ENCODE results near the gene DMC1. TPM values are rescaled to one million over a fixed set of nuclear protein-coding genes. Genes with fewer than 3 reads are reported as not detected.

Gene DMC1
- total and polyA plus RNA-seq, 9 of the 15 experiments (the other 6 are each of a cell fraction or from before 2014, with no cell fraction given): 5.5 to 55.5 (median 9.8) TPM

DNA sequence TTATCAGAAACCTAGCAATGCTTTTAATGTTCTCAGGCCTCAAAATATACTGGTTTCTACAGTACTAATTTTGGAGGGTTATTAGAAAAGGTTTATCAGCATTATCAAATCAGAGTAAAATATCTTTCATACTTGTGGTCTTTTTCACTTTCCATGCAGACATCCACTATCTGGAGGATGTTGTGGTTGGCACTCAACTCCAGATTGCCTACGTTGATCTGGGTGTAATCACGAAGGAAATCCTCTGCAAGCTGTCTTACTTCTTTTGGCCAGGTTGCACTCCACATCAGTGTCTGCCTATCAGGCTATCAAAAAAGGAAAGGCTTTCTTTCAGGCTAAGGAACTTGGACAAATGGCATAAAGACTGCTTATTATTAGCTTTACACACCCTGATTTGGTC, 75.5 kb downstream of the DMC1 start:
- Histone ChIP-seq H4K20me1 (replicated peaks; ENCODE audit: control insufficient read depth, insufficient read depth, low read length) (no peaks in the 10 kb centered on the region), H3K36me3 (ENCODE audit: control insufficient read depth, insufficient read depth, low read length) (peaks cover 96% of the 10 kb centered on the region), H3K4me1 (replicated peaks in 1 of 2; ENCODE audit: control insufficient read depth in 2 of 2, insufficient read depth in 2 of 2, low read length in 2 of 2) (no peaks in the 10 kb centered on the region), H3K79me2 (ENCODE audit: control insufficient read depth, insufficient read depth, low read length) (peaks cover 31% of the 10 kb centered on the region), H3K9me1 (ENCODE audit: control insufficient read depth, insufficient read depth, low read length) (no peaks in the 10 kb centered on the region), H3K9me3 (replicated peaks; ENCODE audit: control insufficient read depth, insufficient read depth, low read depth, low read length) (no peaks in the 10 kb centered on the region), H3K4me3 (no peak overlapping the region), H3K27me3 (ENCODE audit: control insufficient read depth in 2 of 2, insufficient read depth in 2 of 2, low read length in 2 of 2) (no peaks in the 10 kb centered on the region), H2AFZ (ENCODE audit: low read depth, low read length) (no peak overlapping the region), H3K4me2 (ENCODE audit: insufficient read depth, low read length) (no peak overlapping the region), H3K27ac (ENCODE audit: extremely low read depth, low read depth, low read length) (no peak overlapping the region), H3K9ac (ENCODE audit: insufficient read depth in 1 of 2, low read depth in 2 of 2, low read length in 2 of 2) (no peak overlapping the region)
- no TSS peak for BruUV-seq (replicated peaks)
- intact Hi-C loops (cut with micrococcal nuclease) (no loop called here), in situ Hi-C loops (cut with MboI) (no loop called here)
- POLR2A ChIA-PET: no interaction called here
- DNase-seq (ENCODE audit: extremely low read depth in 1 of 4, low spot score in 3 of 4): no peak
- CTCF ChIA-PET (ENCODE audit: low intra/inter-chr PET ratio): interaction anchor here (0.5 kb wide), 1 partner anchor 1036 kb away, joined by 3 read pairs; no protein-coding TSS in a partner anchor
- no peak for FAIRE-seq
- WGBS (ENCODE audit: insufficient coverage, low coverage, missing lambda C conversion rate): 78% methylated on average over 2 of the region's 2 CpGs
- ATAC-seq: no peak
- no peak for TF ChIP-seq ZNF695 (CRISPR knock-in tag; IDR thresholded peaks at IDR 0.05)
- no peak for TF ChIP-seq ESRRB (CRISPR knock-in tag; IDR thresholded peaks at IDR 0.05; ENCODE audit: borderline replicate concordance)
- TF ChIP-seq, protein P1, sequence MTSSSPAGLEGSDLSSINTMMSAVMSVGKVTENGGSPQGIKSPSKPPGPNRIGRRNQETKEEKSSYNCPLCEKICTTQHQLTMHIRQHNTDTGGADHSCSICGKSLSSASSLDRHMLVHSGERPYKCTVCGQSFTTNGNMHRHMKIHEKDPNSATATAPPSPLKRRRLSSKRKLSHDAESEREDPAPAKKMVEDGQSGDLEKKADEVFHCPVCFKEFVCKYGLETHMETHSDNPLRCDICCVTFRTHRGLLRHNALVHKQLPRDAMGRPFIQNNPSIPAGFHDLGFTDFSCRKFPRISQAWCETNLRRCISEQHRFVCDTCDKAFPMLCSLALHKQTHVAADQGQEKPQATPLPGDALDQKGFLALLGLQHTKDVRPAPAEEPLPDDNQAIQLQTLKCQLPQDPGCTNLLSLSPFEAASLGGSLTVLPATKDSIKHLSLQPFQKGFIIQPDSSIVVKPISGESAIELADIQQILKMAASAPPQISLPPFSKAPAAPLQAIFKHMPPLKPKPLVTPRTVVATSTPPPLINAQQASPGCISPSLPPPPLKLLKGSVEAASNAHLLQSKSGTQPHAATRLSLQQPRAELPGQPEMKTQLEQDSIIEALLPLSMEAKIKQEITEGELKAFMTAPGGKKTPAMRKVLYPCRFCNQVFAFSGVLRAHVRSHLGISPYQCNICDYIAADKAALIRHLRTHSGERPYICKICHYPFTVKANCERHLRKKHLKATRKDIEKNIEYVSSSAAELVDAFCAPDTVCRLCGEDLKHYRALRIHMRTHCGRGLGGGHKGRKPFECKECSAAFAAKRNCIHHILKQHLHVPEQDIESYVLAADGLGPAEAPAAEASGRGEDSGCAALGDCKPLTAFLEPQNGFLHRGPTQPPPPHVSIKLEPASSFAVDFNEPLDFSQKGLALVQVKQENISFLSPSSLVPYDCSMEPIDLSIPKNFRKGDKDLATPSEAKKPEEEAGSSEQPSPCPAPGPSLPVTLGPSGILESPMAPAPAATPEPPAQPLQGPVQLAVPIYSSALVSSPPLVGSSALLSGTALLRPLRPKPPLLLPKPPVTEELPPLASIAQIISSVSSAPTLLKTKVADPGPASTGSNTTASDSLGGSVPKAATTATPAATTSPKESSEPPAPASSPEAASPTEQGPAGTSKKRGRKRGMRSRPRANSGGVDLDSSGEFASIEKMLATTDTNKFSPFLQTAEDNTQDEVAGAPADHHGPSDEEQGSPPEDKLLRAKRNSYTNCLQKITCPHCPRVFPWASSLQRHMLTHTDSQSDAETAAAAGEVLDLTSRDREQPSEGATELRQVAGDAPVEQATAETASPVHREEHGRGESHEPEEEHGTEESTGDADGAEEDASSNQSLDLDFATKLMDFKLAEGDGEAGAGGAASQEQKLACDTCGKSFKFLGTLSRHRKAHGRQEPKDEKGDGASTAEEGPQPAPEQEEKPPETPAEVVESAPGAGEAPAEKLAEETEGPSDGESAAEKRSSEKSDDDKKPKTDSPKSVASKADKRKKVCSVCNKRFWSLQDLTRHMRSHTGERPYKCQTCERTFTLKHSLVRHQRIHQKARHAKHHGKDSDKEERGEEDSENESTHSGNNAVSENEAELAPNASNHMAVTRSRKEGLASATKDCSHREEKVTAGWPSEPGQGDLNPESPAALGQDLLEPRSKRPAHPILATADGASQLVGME (CRISPR knock-in tag; IDR thresholded peaks at IDR 0.05): no peak
- TF ChIP-seq MTA3 (IDR thresholded peaks at IDR 0.05; ENCODE audit: borderline replicate concordance): no peak
- no peak for TF ChIP-seq SPI1 (IDR thresholded peaks at IDR 0.05; ENCODE audit: borderline replicate concordance, low read depth, low read length)
- no peak for TF ChIP-seq MED1 (CRISPR knock-in tag; IDR thresholded peaks at IDR 0.05; ENCODE audit: borderline replicate concordance)
- TF ChIP-seq HLTF (IDR thresholded peaks at IDR 0.05): no peak
- TF ChIP-seq, protein P2, sequence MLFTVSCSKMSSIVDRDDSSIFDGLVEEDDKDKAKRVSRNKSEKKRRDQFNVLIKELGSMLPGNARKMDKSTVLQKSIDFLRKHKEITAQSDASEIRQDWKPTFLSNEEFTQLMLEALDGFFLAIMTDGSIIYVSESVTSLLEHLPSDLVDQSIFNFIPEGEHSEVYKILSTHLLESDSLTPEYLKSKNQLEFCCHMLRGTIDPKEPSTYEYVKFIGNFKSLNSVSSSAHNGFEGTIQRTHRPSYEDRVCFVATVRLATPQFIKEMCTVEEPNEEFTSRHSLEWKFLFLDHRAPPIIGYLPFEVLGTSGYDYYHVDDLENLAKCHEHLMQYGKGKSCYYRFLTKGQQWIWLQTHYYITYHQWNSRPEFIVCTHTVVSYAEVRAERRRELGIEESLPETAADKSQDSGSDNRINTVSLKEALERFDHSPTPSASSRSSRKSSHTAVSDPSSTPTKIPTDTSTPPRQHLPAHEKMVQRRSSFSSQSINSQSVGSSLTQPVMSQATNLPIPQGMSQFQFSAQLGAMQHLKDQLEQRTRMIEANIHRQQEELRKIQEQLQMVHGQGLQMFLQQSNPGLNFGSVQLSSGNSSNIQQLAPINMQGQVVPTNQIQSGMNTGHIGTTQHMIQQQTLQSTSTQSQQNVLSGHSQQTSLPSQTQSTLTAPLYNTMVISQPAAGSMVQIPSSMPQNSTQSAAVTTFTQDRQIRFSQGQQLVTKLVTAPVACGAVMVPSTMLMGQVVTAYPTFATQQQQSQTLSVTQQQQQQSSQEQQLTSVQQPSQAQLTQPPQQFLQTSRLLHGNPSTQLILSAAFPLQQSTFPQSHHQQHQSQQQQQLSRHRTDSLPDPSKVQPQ (CRISPR knock-in tag; IDR thresholded peaks at IDR 0.05; ENCODE audit: borderline replicate concordance): no peak

All from K562 (cell line).